ENCODE measurements around the gene SFT2D3. TPM values are rescaled to one million over a fixed set of nuclear protein-coding genes. Genes with fewer than 3 reads are reported as not detected.

SFT2D3 gene
- total RNA-seq, 1 experiment from 2014 or later = 3.1 TPM

GRCh38 chr2:127701651-127702394, 526 bp downstream of the SFT2D3 start:
- DNase-seq (ENCODE audit: low read depth, low spot score) (peak; percentile 16), ATAC-seq (peak; percentile 62)
- ChIA-PET CTCF (interaction anchor here (0.9 to 1.8 kb wide), 2 partner anchors 110 kb away, joined by 4 to 9 read pairs; no protein-coding TSS in a partner anchor), POLR2A (interaction anchor here (0.7 kb wide), 1 partner anchor 505 kb away, joined by 3 read pairs; no protein-coding TSS in a partner anchor), RAD21 (ENCODE audit: low non-redundant PET in 1 of 2, low total read pairs in 2 of 2, uncharacterized antibody in 2 of 2, unreplicated experiment in 2 of 2) (no interaction called here)
- BruUV-seq (replicated peaks) = no TSS peak
- Histone ChIP-seq H4K20me1 (ENCODE audit: insufficient read depth) (no peaks in the 10 kb centered on the region), H2AFZ (ENCODE audit: low read depth, low read length, poor library complexity, severe bottlenecking) (no peak overlapping the region), H3K27me3 (ENCODE audit: insufficient read depth, low read length) (no peaks in the 10 kb centered on the region), H3K4me2 (ENCODE audit: low read length) (peak overlapping the region; percentile 83), H3K27ac (ENCODE audit: low read depth, low read length) (peak overlapping the region; percentile 98), H3K4me1 (ENCODE audit: control insufficient read depth in 1 of 2, insufficient read depth in 2 of 2, low read length in 2 of 2) (peaks cover 13 to 33% of the 10 kb centered on the region in 2 experiments), H3K9ac (ENCODE audit: low read length) (peak overlapping the region; percentile 79), H3K9me3 (ENCODE audit: control insufficient read depth in 1 of 2, insufficient read depth in 1 of 2, low read depth in 1 of 2, low read length in 2 of 2) (no peaks in the 10 kb centered on the region), H3K4me3 (replicated peaks in 1 of 2; ENCODE audit: low read depth in 1 of 2, low read length in 2 of 2) (peak overlapping the region; percentile 59 to 72), H3K79me2 (ENCODE audit: insufficient read depth, low read length) (peaks cover 13% of the 10 kb centered on the region), H3K36me3 (ENCODE audit: control insufficient read depth in 1 of 2, insufficient read depth in 2 of 2, low read length in 2 of 2) (peaks cover 6% of the 10 kb centered on the region in 2 experiments), H3K9me2 (ENCODE audit: insufficient read depth) (no peaks in the 10 kb centered on the region)
- intact Hi-C loops (cut with micrococcal nuclease) = loop anchor here (2.0 kb wide), 2 partner anchors 111 to 175 kb away; partner anchors contain the start of gene IWS1
- TF ChIP-seq ATF3 (IDR thresholded peaks at IDR 0.05) = no peak
- TF ChIP-seq JUND (IDR thresholded peaks at IDR 0.05) = 0 out of 2 replicates have a peak, but pooled peaks have one; percentile 15
- TF ChIP-seq TCF7L2 (IDR thresholded peaks at IDR 0.05; ENCODE audit: borderline replicate concordance, extremely low read depth, insufficient read depth, insufficient read length) = peak; percentile 8
- TF ChIP-seq MAX (IDR thresholded peaks at IDR 0.05) = peak; percentile 73
- peak; percentile 22; the same call in 1 of the 2 replicates for TF ChIP-seq RAD21 (IDR thresholded peaks at IDR 0.05; ENCODE audit: low read depth)
- TF ChIP-seq SIN3A (IDR thresholded peaks at IDR 0.05; ENCODE audit: low read depth) = no peak
- no peak for TF ChIP-seq SRF (IDR thresholded peaks at IDR 0.05; ENCODE audit: low read depth)
- peak; percentile 98 for TF ChIP-seq ZFX (IDR thresholded peaks at IDR 0.05)
- TF ChIP-seq CBX3 (IDR thresholded peaks at IDR 0.05; ENCODE audit: low read depth) = no peak
- TF ChIP-seq POLR2A (IDR thresholded peaks at IDR 0.05; ENCODE audit: borderline replicate concordance, extremely low read depth, insufficient read depth, insufficient read length) = no peak
- TF ChIP-seq YY1 (IDR thresholded peaks at IDR 0.05; ENCODE audit: extremely low read depth, insufficient replicate concordance, low read depth, low read length) = no peak
- TF ChIP-seq SP1 (IDR thresholded peaks at IDR 0.05; ENCODE audit: low read depth) = no peak
- TF ChIP-seq EZH2 (IDR thresholded peaks at IDR 0.05) = no peak
- no peak for TF ChIP-seq ELF1 (IDR thresholded peaks at IDR 0.05; ENCODE audit: borderline replicate concordance, low read depth)
- TF ChIP-seq POLR2AphosphoS5 (IDR thresholded peaks at IDR 0.05; ENCODE audit: low read depth, low read length) = no peak
- no peak for TF ChIP-seq ZBTB33 (IDR thresholded peaks at IDR 0.05; ENCODE audit: extremely low read depth, insufficient replicate concordance, low read length)
- 0 out of 6 replicates have a peak, but pooled peaks of 1 of the 3 experiments have one; percentile 3 for TF ChIP-seq CTCF (IDR thresholded peaks at IDR 0.05 in 2 of 3, conservative IDR thresholded peaks at IDR 0.05 in 1 of 3; ENCODE audit: borderline replicate concordance in 1 of 3, insufficient read depth in 1 of 3, low read depth in 2 of 3, low read length in 2 of 3)
- no peak for TF ChIP-seq REST (IDR thresholded peaks at IDR 0.05; ENCODE audit: low read depth)
- no peak for TF ChIP-seq CEBPB (IDR thresholded peaks at IDR 0.05; ENCODE audit: low read depth)

Measured in HCT116 (cell line).